Epithelial cell of esophagus (primary cell): ENCODE measurements around the gene MICU2.

ENCODE experiments used
- DNase-seq: peaks from one replicate; pipeline ENCODE4 v3.0.0; 2010; ENCODE audit warnings: low read depth
- H3K4me3 ChIP-seq: 2 replicates; pipeline ENCODE4 v1.5.1; 2011; ENCODE audit warnings: mild to moderate bottlenecking, low read length, control low read depth
- TF ChIP-seq, protein P1 (sequence below): IDR thresholded peaks from 2 replicates; pipeline ENCODE4 v1.5.1; 2011; ENCODE audit warnings: low read depth, mild to moderate bottlenecking, low read length, control low read depth, inconsistent platforms; ENCODE audit not compliant: insufficient read depth; ENCODE audit errors: missing control alignments

The MICU2 gene, protein sequence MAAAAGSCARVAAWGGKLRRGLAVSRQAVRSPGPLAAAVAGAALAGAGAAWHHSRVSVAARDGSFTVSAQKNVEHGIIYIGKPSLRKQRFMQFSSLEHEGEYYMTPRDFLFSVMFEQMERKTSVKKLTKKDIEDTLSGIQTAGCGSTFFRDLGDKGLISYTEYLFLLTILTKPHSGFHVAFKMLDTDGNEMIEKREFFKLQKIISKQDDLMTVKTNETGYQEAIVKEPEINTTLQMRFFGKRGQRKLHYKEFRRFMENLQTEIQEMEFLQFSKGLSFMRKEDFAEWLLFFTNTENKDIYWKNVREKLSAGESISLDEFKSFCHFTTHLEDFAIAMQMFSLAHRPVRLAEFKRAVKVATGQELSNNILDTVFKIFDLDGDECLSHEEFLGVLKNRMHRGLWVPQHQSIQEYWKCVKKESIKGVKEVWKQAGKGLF

DNA sequence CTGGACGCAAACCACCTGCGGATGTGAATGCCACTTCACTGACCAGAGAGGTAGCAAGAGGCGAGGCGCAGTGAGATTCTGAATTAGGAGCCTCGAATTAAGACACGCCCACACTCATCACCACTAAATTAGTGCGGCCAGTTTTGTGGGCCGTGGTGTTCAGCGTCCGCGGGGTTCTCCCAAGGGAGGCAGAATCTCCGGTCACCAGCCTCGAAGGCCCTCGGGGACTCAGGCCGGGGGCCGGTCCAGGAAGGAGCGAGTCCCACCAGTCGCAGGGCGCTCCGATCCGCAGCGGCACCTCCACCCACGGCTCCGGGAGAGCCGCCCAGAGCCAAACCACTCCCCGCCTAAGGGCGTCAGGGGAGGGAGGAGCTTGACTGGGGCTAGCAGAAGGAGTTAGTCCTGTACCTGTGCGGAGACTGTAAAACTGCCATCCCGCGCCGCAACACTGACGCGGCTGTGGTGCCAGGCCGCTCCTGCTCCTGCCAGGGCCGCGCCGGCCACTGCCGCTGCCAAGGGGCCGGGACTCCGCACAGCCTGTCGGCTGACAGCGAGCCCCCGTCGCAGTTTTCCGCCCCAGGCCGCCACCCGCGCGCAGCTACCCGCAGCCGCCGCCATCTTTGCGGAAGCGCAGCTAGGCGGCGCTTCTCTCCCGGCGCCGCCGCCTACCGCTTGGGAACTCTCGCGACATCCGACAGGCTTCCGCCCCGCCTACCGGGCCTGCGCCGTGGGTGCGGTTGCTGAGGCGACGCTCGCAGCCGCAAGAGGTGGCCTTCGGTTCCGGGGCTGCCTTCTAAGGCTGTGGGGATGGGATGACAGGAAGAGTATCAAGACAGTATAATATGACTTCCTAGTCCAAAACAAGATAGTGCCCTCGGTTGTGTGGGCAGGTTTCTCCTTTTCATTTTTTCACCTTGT lies at the start of gene MICU2:
MICU2 (minus strand) TSS at position 640 of the 918 bp plus-strand sequence; CDS start at position 618, 22 bp downstream.
- TF ChIP-seq, protein P1, sequence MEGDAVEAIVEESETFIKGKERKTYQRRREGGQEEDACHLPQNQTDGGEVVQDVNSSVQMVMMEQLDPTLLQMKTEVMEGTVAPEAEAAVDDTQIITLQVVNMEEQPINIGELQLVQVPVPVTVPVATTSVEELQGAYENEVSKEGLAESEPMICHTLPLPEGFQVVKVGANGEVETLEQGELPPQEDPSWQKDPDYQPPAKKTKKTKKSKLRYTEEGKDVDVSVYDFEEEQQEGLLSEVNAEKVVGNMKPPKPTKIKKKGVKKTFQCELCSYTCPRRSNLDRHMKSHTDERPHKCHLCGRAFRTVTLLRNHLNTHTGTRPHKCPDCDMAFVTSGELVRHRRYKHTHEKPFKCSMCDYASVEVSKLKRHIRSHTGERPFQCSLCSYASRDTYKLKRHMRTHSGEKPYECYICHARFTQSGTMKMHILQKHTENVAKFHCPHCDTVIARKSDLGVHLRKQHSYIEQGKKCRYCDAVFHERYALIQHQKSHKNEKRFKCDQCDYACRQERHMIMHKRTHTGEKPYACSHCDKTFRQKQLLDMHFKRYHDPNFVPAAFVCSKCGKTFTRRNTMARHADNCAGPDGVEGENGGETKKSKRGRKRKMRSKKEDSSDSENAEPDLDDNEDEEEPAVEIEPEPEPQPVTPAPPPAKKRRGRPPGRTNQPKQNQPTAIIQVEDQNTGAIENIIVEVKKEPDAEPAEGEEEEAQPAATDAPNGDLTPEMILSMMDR: no peak

DNA sequence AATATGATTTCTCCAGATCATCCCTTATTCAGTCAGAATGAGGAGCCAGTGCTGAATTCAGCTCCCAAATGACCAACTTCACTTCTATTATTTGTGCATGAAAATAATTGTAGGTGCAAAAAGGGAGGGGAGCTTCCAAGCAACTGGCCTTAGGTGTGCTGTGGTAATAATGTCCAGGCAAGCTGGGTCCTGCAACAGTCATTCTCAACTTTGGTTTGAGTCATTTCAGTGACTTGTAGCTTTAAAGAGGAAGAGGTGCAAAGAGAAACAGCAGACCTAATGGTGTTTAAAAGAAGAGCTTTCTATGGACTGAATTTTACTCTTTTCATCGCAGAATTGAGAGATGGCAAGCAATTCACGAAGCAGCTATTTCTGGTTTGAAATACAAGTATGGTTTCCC lies 37.7 kb upstream of the MICU2 start:
- DNase-seq: peak; percentile 90
- TF ChIP-seq, protein P1: no peak
- no peak overlapping the region for H3K4me3 ChIP-seq

More for the DNA sequence above, at the start of gene MICU2:
- DNase-seq: peak; percentile 95
- peak within 1 kb of the TSS; percentile 81 for H3K4me3 ChIP-seq

DNA sequence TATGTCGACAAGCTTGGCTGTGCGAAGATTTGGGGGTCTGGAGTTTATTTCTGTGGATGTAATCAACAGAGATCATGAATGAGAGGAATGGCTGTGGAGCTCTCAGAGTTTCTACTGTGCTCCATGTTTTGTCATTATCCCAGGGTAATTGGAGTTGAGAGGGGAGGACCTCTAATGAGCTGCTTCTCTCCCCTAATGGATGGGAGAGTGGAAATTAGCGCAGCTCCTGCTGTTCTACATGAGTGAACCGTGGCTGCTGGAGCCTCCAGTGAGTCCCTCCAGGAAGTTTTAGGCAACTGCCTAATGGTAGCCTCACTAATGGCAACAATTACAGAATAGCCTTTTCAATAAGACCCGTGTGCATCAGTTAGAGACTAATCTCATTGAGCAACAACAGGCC lies 35.6 kb upstream of the MICU2 start:
- TF ChIP-seq, protein P1: no peak
- DNase-seq: no peak
- no peak overlapping the region for H3K4me3 ChIP-seq

DNA sequence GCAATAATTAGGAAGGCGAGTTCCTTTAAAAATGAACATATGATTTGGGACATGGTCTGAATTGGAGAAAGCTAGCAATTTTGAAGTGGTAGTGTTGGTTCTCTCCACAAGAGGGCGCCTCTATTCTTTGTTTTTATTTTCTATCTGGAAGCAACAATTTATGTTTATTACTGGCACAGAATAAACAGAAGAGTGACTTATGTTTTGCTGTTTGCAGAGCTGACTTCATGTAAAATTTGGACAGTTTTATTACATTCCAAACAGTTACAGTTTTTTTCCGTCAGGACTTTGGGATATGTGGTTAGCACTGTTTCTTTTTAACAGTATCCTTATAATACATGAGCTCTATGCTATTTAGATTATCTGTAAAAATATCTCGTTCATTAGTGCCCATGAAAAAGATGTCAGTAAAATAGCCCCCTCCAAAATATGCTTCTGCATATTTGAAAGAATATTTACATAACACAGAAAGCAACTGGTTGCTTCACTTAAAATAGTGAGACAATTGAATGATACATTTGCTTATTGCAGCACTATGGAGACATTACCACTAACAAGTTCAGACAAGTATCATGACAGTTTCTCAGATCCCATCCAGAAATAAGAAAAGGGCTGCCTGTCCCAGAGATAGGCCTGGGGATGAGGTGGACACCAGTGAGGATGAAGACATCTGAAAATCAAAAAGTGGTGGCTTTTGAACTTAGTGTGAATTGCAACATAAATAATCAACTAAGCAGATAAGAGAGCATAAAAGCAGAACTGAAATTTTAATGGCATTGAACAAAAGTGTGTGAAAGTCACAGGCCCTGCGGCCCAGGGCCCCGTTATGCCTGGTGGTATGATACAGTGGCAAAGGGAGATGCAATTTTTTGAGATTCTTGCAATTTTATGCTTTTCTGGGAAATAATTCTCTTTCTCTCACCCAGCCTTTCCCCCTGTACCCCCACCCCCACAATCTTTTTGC lies 34.6 kb upstream of the MICU2 start:
- no peak overlapping the region for H3K4me3 ChIP-seq
- peak; percentile 86 for DNase-seq
- TF ChIP-seq, protein P1: peak; percentile 73

DNA sequence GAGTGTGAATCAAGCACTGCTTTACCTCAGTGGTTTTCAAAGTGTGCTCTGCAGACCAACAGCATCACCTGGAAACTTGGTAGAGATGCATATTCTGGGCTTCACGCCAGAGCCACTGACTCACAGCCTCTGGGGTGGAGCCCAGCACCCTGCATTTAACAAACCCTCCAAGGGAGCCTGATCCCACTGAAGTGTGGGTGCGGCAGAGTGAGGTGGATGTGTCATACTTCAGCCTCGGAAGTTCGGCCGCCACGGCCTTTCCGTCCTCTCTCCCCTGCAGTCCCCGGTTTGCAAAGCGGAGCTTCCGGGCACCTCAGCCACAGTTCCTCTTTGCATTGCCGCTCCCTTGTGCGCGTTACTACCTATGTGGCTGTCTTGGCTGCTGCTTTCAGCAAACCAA lies 33.3 kb upstream of the MICU2 start:
- H3K4me3 ChIP-seq: no peak overlapping the region
- peak; percentile 99 for DNase-seq
- TF ChIP-seq, protein P1: no peak

DNA sequence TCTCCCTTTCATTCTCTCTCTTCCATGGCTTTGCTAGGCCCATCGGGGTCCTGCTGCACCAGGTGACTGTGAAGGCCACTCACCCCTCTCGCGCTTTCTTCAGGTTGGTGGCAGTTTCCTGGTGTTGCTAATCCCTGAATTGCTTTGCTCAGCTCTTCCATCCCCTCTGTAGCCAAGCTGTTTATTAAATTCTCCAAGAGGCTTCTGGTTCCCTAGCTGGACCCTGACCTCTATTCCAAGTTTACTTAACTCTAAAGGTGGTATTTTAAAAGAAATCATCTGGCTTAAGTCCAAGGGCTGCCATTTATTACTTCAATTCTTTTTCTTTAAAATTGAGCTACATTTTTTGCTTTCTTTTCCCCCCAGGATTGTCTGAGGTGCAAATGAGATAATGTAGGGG lies 32.7 kb upstream of the MICU2 start:
- DNase-seq: no peak
- TF ChIP-seq, protein P1: no peak
- H3K4me3 ChIP-seq: no peak overlapping the region
